Adrenal gland (tissue), 12 donors: ENCODE data around the gene FGF14. TPM values are rescaled to one million over a fixed set of nuclear protein-coding genes. Genes with fewer than 3 reads are reported as not detected.

ENCODE experiments used
- DNase-seq, 7 donors: peaks; one replicate each; pipeline ENCODE4 v3.0.0-alpha.2; 2019 to 2020
- H3K27ac ChIP-seq, 5 donors: fragments of 200-600 bp; sonication (generic) in 4 of 5; 1 replicate in 3 of 5; 2 replicates in 2 of 5; pipeline versions ENCODE4 v1.5.1 to v1.8.0; 2016 to 2020; ENCODE audit warnings: mild to moderate bottlenecking in 1 of 5
- H3K27me3 ChIP-seq: fragments of 200-600 bp; 2 replicates; pipeline ENCODE4 v1.8.0; 2021
- H3K36me3 ChIP-seq, 2 donors: fragments of 200-600 bp; replicated peaks in 1 of 2; 1 replicate in 1 of 2; 2 replicates in 1 of 2; pipeline versions ENCODE4 v1.5.1 to v1.8.0; 2018 to 2022
- H3K4me1 ChIP-seq, 2 donors: fragments of 200-600 bp; replicated peaks in 1 of 2; 1 replicate in 1 of 2; 2 replicates in 1 of 2; pipeline versions ENCODE4 v1.5.1 to v1.8.0; 2018 to 2021
- H3K4me3 ChIP-seq, 4 donors: fragments of 200-600 bp; sonication (generic) in 3 of 4; one replicate each; pipeline ENCODE4 v1.5.1; 2016 to 2018
- H3K9me3 ChIP-seq, 3 donors: fragments of 200-600 bp; sonication (generic) in 1 of 3; replicated peaks in 1 of 3; 1 replicate in 2 of 3; 2 replicates in 1 of 3; pipeline versions ENCODE4 v1.5.1 to v1.8.0; 2016 to 2021
- POLR2A ChIP-seq, 2 donors: fragments of 450-650 bp; IDR thresholded peaks; one replicate each; pipeline ENCODE4 v1.6.1; 2017; ENCODE audit warnings: antibody characterized with exemption in 2 of 2, mild to moderate bottlenecking in 2 of 2, moderate library complexity in 1 of 2
- WGBS, 4 donors: extraction: QIAGEN DNeasy Blood & Tissue Kit in 2 of 4; methylation state at CpG; one replicate each; pipeline versions ENCODE4 v1.1.5 to v1.1.7; 2013 to 2017; 5-methylcytosine and 5-hydroxymethylcytosine counted together
- intact Hi-C, 2 donors: fragments of 100-400 bp; cut with DNase I; formaldehyde crosslinking; loops; one replicate each; pipeline versions ENCODE4 v1.14.1 to v1.15.0; 2022 to 2023
- polyA plus RNA-seq, 3 donors: library from polyadenylated mRNA; stranded (reverse); fragments of 200-250 nt in 2 of 3; fragments of 350-450 nt in 1 of 3; fragmentation: Illumina TruSeq in 1 of 3; extraction: RNeasy Lipid Tissue Mini Kit (QIAGEN cat#74804) in 1 of 3; gene quantifications; one replicate each; pipeline ENCODE4 v1.2.3, GENCODE V29; 2013 to 2014
- total RNA-seq, 9 donors: library from RNA; depleted of rRNA in 4 of 9; stranded (reverse); fragments of >200 nt in 4 of 9; fragments of 120-200 nt in 1 of 9; fragmentation: NEBNext Ultra II Directional in 1 of 9; extraction: Animal tissue kit (Norgen Biotek cat#: 25700) in 1 of 9; gene quantifications; one replicate each; pipeline versions ENCODE4 v1.1.0 to v1.2.4, GENCODE V29; 2013 to 2023
- TF ChIP-seq, protein P1 (sequence below), 6 experiments: fragments of 450-650 bp in 4 of 6; fragments of 200-600 bp in 2 of 6; sonication (generic) in 1 of 6; IDR thresholded peaks; 1 replicate in 5 of 6; 2 replicates in 1 of 6; pipeline versions ENCODE4 v1.5.1 to v1.8.0; 2016 to 2021; ENCODE audit warnings: antibody characterized with exemption in 6 of 6, mild to moderate bottlenecking in 2 of 6, moderate library complexity in 1 of 6
- donor health status: healthy with polysubstance abuse.
- donor health status: Bipolar disorder and iron deficiency.
- donor health status: DM: yes; HTN: yes; CAD: no.
- donor health status: DM: no; HTN: no; CAD: no.
- donor health status: DM: no; HTN: no; CAD: no.
- donor health status: DM: yes; HTN: yes; CAD: no.

FGF14 gene
- total and polyA plus RNA-seq, 12 donors: 0.32 to 9.3 (median 2.8) TPM; not detected in 2

DNA sequence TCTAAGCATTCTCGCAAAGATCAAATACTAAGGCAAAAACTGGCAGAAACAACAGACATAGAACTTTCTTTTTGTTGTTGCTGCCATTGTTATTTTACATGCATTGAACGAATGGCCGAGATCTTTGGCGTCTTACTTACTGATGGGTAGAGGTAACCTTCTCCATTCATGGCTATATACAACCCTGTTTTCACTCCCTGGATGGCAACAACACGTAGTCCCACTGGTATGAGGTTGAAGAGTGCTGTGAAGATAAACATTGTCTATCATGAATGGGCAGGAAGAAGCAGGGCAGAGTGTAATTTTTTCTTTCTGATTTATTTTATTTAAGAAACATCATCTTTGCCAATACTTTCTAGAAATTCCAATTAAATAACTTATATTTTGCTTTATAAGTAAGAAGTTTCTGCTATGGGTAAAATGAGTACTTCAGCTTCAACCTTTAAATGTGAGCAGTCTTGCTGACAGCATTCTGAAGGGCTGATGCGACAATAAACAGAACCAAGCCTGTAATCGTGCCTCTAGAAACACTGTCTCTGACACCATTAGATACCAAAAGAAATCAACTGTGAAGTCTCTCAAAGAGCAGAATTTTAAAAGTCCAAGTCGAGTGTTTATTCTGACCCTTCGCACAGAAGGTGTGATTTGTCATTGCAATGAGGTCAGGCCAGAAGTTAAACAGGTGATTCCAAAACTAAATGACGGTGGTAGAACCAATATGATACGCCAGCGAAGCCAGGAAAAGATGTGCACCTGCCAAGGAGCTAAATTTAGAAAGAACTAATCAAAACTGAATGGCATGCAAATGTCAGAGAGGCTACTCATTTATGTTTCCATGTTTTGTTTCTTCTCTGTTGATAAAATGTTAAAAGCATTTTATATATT, 533.0 kb downstream of the FGF14 start:
- no peaks in the 10 kb centered on the region for H3K9me3 ChIP-seq
- no peak for DNase-seq
- H3K4me1 ChIP-seq: no peaks in the 10 kb centered on the region
- 59 to 69% (median 62%) methylated on average over 12 of the region's 12 CpGs for WGBS, 4 donors
- no peak overlapping the region for H3K27ac ChIP-seq
- TF ChIP-seq, protein P1, sequence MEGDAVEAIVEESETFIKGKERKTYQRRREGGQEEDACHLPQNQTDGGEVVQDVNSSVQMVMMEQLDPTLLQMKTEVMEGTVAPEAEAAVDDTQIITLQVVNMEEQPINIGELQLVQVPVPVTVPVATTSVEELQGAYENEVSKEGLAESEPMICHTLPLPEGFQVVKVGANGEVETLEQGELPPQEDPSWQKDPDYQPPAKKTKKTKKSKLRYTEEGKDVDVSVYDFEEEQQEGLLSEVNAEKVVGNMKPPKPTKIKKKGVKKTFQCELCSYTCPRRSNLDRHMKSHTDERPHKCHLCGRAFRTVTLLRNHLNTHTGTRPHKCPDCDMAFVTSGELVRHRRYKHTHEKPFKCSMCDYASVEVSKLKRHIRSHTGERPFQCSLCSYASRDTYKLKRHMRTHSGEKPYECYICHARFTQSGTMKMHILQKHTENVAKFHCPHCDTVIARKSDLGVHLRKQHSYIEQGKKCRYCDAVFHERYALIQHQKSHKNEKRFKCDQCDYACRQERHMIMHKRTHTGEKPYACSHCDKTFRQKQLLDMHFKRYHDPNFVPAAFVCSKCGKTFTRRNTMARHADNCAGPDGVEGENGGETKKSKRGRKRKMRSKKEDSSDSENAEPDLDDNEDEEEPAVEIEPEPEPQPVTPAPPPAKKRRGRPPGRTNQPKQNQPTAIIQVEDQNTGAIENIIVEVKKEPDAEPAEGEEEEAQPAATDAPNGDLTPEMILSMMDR (IDR thresholded peaks at IDR 0.05): no peak
- no peak for TF ChIP-seq POLR2A (IDR thresholded peaks at IDR 0.05)
- intact Hi-C loops: no loop called here
- no peaks in the 10 kb centered on the region for H3K27me3 ChIP-seq
- H3K36me3 ChIP-seq: no peaks in the 10 kb centered on the region
- H3K4me3 ChIP-seq: no peak overlapping the region

DNA sequence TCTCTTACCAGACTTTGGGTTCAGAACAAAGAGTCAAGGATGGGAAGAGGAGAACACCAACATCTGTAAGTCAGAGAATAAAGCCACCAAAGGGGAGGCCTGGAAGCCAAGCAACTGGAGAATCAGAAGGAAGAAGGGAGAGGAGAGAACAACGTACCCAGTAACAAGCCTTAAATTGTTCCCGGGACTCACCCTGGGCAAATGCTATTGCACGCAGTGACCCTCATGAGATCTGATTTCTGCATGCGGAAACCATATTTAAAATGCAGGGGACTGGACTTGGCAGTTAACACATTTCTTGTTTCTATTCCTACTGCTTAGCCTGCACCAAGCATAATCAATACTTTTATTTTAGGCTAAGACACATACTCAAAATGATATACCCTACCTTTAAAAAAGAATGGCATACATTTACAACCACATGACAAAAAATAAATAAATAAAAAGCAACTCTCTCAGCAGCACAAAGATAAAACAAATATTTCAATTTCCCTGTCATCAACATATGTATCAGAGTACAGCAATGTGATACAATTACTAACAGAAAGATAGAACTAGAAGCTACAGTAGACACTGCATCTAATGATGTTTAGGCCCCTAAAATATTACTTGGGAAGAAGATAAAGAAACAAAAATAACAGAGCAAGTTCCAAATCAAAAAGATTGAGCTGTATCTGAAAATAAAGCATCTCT, 534.8 kb downstream of the FGF14 start:
- H3K4me3 ChIP-seq: no peak overlapping the region
- H3K27ac ChIP-seq: no peak overlapping the region
- H3K36me3 ChIP-seq: no peaks in the 10 kb centered on the region
- 84 to 94% (median 88%) methylated on average over 4 of the region's 4 CpGs for WGBS, 4 donors
- H3K4me1 ChIP-seq: no peaks in the 10 kb centered on the region
- DNase-seq: no peak
- H3K27me3 ChIP-seq: no peaks in the 10 kb centered on the region
- TF ChIP-seq POLR2A (IDR thresholded peaks at IDR 0.05): no peak
- TF ChIP-seq, protein P1 (IDR thresholded peaks at IDR 0.05): no peak
- H3K9me3 ChIP-seq: no peaks in the 10 kb centered on the region
- intact Hi-C loops: no loop called here

DNA sequence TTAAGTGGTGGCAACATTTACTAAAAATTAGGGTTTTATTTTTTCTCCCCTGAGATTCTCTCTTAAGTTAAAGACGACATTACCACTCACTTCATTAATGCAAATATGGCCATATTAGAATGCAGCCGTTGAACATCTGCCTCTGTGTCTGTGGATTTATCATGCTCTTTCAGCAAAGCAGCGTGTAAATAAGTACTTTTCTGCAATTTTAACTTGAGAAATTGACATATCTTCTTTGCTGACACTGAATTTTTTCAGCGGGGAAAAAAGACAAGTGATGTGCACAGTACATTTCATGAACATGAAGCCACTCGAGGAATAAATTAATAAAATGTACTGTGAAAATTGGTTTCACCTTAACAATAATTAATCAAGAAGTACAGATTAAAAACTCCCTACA, 543.0 kb downstream of the FGF14 start:
- WGBS, 4 donors: 59 to 70% (median 65%) methylated on average over 5 of the region's 5 CpGs
- TF ChIP-seq, protein P1 (IDR thresholded peaks at IDR 0.05): no peak
- TF ChIP-seq POLR2A (IDR thresholded peaks at IDR 0.05): no peak
- no peak for DNase-seq
- no peaks in the 10 kb centered on the region for H3K4me1 ChIP-seq
- H3K4me3 ChIP-seq: no peak overlapping the region
- intact Hi-C loops: no loop called here
- H3K27ac ChIP-seq: no peak overlapping the region
- H3K27me3 ChIP-seq: no peaks in the 10 kb centered on the region
- H3K36me3 ChIP-seq: no peaks in the 10 kb centered on the region
- H3K9me3 ChIP-seq: no peaks in the 10 kb centered on the region

DNA sequence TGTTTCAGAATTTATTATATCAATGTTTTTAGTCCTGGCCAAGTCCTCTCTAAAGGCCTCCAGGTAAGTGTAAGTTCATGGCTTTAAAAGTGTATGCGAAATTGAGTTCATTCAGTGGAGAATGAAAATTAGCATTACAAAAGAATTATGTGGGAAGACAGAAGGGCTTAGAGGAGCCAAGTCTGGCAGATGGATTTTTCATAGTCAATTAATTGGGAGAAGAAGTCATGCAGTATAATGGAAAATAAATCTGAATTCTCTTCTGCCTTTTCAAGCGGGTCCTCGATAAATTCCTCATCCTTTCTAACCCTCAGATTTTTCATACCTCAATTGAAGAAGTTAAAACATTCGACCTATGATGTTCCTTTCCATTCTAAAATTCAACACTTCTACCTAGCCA, 555.1 kb downstream of the FGF14 start:
- H3K27ac ChIP-seq: no peak overlapping the region
- 71 to 80% (median 75%) methylated on average over 4 of the region's 4 CpGs for WGBS, 4 donors

More for the DNA sequence above, 555.1 kb downstream of the FGF14 start:
- no peaks in the 10 kb centered on the region for H3K36me3 ChIP-seq
- no peaks in the 10 kb centered on the region for H3K27me3 ChIP-seq
- H3K9me3 ChIP-seq: no peaks in the 10 kb centered on the region
- no peak for DNase-seq
- TF ChIP-seq, protein P1 (IDR thresholded peaks at IDR 0.05): no peak
- TF ChIP-seq POLR2A (IDR thresholded peaks at IDR 0.05): no peak
- H3K4me1 ChIP-seq: no peaks in the 10 kb centered on the region
- intact Hi-C loops: no loop called here
- no peak overlapping the region for H3K4me3 ChIP-seq
